ENCODE data around the gene SYNM. TPM values are rescaled to one million over a fixed set of nuclear protein-coding genes. Genes with fewer than 3 reads are reported as not detected.
A peak's percentile ranks its signal among the peaks of the same experiment; 100 is the strongest.
"Not testable (repeated sequence)": the region's sequence is repeated elsewhere in the genome, so short reads cannot be mapped to it uniquely, and the experiment has no call there.

Gene SYNM
- total and polyA plus RNA-seq, 4 donors, result 42.6 to 103 (median 63.8) TPM

GRCh38 chr15:99062226-99062625 lies 42.7 kb upstream of the SYNM start:
- ATAC-seq (ENCODE audit: low FRiP score) (no peak), DNase-seq (no peak)
- H3K27me3 ChIP-seq (ENCODE audit: control insufficient read depth in 1 of 2, insufficient read depth in 2 of 2, low read length in 1 of 2), result no peaks in the 10 kb centered on the region
- 91 to 94% methylated on average over 5 of the region's 5 CpGs for WGBS, 2 donors
- no peak overlapping the region for H3K4me3 ChIP-seq (ENCODE audit: low read length in 2 of 2)
- intact Hi-C loops (cut with DNase I), result loop anchor here in 1 of 2 donors (5.0 kb wide), 1 partner anchor 545 kb away; no protein-coding TSS in a partner anchor
- no peaks in the 10 kb centered on the region for H3K36me3 ChIP-seq (ENCODE audit: control insufficient read depth in 1 of 2, insufficient read depth in 2 of 2, low read length in 1 of 2)
- H3K27ac ChIP-seq (ENCODE audit: low read depth in 1 of 2, low read length in 2 of 2), result no peak overlapping the region
- no peaks in the 10 kb centered on the region for H3K9me3 ChIP-seq (ENCODE audit: control insufficient read depth, low read length)
- H3K4me1 ChIP-seq (ENCODE audit: control insufficient read depth in 1 of 2, insufficient read depth in 2 of 2, low read length in 2 of 2), result no peaks in the 10 kb centered on the region

GRCh38 chr15:99068186-99068585 lies 36.7 kb upstream of the SYNM start:
- H3K27ac ChIP-seq (ENCODE audit: low read depth in 1 of 2, low read length in 2 of 2), result no peak overlapping the region
- intact Hi-C loops (cut with DNase I), result loop anchor here in 1 of 2 donors (5.0 kb wide), 2 partner anchors 131 to 426 kb away; no protein-coding TSS in a partner anchor
- ATAC-seq (ENCODE audit: low FRiP score), result no peak
- no peak for DNase-seq
- WGBS, 2 donors, result 74 to 79% methylated on average over 6 of the region's 6 CpGs
- no peaks in the 10 kb centered on the region for H3K9me3 ChIP-seq (ENCODE audit: control insufficient read depth, low read length)
- H3K36me3 ChIP-seq (ENCODE audit: control insufficient read depth in 1 of 2, insufficient read depth in 2 of 2, low read length in 1 of 2), result no peaks in the 10 kb centered on the region
- no peak overlapping the region for H3K4me3 ChIP-seq (ENCODE audit: low read length in 2 of 2)
- no peaks in the 10 kb centered on the region for H3K4me1 ChIP-seq (ENCODE audit: control insufficient read depth in 1 of 2, insufficient read depth in 2 of 2, low read length in 2 of 2)
- no peaks in the 10 kb centered on the region for H3K27me3 ChIP-seq (ENCODE audit: control insufficient read depth in 1 of 2, insufficient read depth in 2 of 2, low read length in 1 of 2)

- ATAC-seq (ENCODE audit: low FRiP score) (no peak), DNase-seq (peak in 1 of 2 donors; percentile 45)
- H3K9me3 ChIP-seq (ENCODE audit: control insufficient read depth, low read length), result no peaks in the 10 kb centered on the region
- H3K4me3 ChIP-seq (ENCODE audit: low read length in 2 of 2), result no peak overlapping the region
- WGBS, 2 donors, result 75% methylated on average over 5 of the region's 5 CpGs
- no peaks in the 10 kb centered on the region for H3K4me1 ChIP-seq (ENCODE audit: control insufficient read depth in 1 of 2, insufficient read depth in 2 of 2, low read length in 2 of 2)
- H3K27ac ChIP-seq (ENCODE audit: low read depth in 1 of 2, low read length in 2 of 2), result no peak overlapping the region
- H3K27me3 ChIP-seq (ENCODE audit: control insufficient read depth in 1 of 2, insufficient read depth in 2 of 2, low read length in 1 of 2), result no peaks in the 10 kb centered on the region
- intact Hi-C loops (cut with DNase I), result no loop called here
- no peaks in the 10 kb centered on the region for H3K36me3 ChIP-seq (ENCODE audit: control insufficient read depth in 1 of 2, insufficient read depth in 2 of 2, low read length in 1 of 2)
Measured at GRCh38 chr15:99070208-99070607, 34.7 kb upstream of the SYNM start.

GRCh38 chr15:99071091-99071680 lies 33.7 kb upstream of the SYNM start:
- no peaks in the 10 kb centered on the region for H3K36me3 ChIP-seq (ENCODE audit: control insufficient read depth in 1 of 2, insufficient read depth in 2 of 2, low read length in 1 of 2)
- no peaks in the 10 kb centered on the region for H3K4me1 ChIP-seq (ENCODE audit: control insufficient read depth in 1 of 2, insufficient read depth in 2 of 2, low read length in 2 of 2)
- no peak overlapping the region for H3K27ac ChIP-seq (ENCODE audit: low read depth in 1 of 2, low read length in 2 of 2)
- DNase-seq (peak in 1 of 2 donors; percentile 32), ATAC-seq (ENCODE audit: low FRiP score) (peak; percentile 40)
- WGBS, 2 donors, result 88 to 92% methylated on average over 10 of the region's 10 CpGs
- no peaks in the 10 kb centered on the region for H3K9me3 ChIP-seq (ENCODE audit: control insufficient read depth, low read length)
- intact Hi-C loops (cut with DNase I), result no loop called here
- no peak overlapping the region for H3K4me3 ChIP-seq (ENCODE audit: low read length in 2 of 2)
- no peaks in the 10 kb centered on the region for H3K27me3 ChIP-seq (ENCODE audit: control insufficient read depth in 1 of 2, insufficient read depth in 2 of 2, low read length in 1 of 2)

- Histone ChIP-seq H3K9me3 (ENCODE audit: control insufficient read depth, low read length) (no peaks in the 10 kb centered on the region), H3K27me3 (ENCODE audit: control insufficient read depth in 1 of 2, insufficient read depth in 2 of 2, low read length in 1 of 2) (no peaks in the 10 kb centered on the region), H3K4me3 (ENCODE audit: low read length in 2 of 2) (no peak overlapping the region), H3K27ac (ENCODE audit: low read depth in 1 of 2, low read length in 2 of 2) (no peak overlapping the region), H3K4me1 (ENCODE audit: control insufficient read depth in 1 of 2, insufficient read depth in 2 of 2, low read length in 2 of 2) (no peaks in the 10 kb centered on the region), H3K36me3 (ENCODE audit: control insufficient read depth in 1 of 2, insufficient read depth in 2 of 2, low read length in 1 of 2) (no peaks in the 10 kb centered on the region)
- WGBS, 2 donors, result 70 to 71% methylated on average over 4 of the region's 4 CpGs
- no peak for ATAC-seq (ENCODE audit: low FRiP score)
- intact Hi-C loops (cut with DNase I), result no loop called here
- peak in 1 of 2 donors; percentile 21 for DNase-seq
Measured at GRCh38 chr15:99073008-99073717, 31.7 kb upstream of the SYNM start.

- WGBS, 2 donors, result 85 to 92% methylated on average over 5 of the region's 5 CpGs
- DNase-seq, result peak in 1 of 2 donors; percentile 5
- H3K9me3 ChIP-seq (ENCODE audit: control insufficient read depth, low read length), result no peaks in the 10 kb centered on the region
- H3K36me3 ChIP-seq (ENCODE audit: control insufficient read depth in 1 of 2, insufficient read depth in 2 of 2, low read length in 1 of 2), result no peaks in the 10 kb centered on the region
- H3K27me3 ChIP-seq (ENCODE audit: control insufficient read depth in 1 of 2, insufficient read depth in 2 of 2, low read length in 1 of 2), result no peaks in the 10 kb centered on the region
- ATAC-seq (ENCODE audit: low FRiP score), result no peak
- H3K4me3 ChIP-seq (ENCODE audit: low read length in 2 of 2), result no peak overlapping the region
- no peak overlapping the region for H3K27ac ChIP-seq (ENCODE audit: low read depth in 1 of 2, low read length in 2 of 2)
- intact Hi-C loops (cut with DNase I), result no loop called here
- H3K4me1 ChIP-seq (ENCODE audit: control insufficient read depth in 1 of 2, insufficient read depth in 2 of 2, low read length in 2 of 2), result no peaks in the 10 kb centered on the region
Measured at GRCh38 chr15:99074446-99074845, 30.4 kb upstream of the SYNM start.

GRCh38 chr15:99075059-99075652 lies 29.7 kb upstream of the SYNM start:
- not testable (repeated sequence) for H3K27ac ChIP-seq (ENCODE audit: low read depth in 1 of 2, low read length in 2 of 2); ATAC-seq (ENCODE audit: low FRiP score); DNase-seq; H3K4me3 ChIP-seq (ENCODE audit: low read length in 2 of 2); H3K4me1 ChIP-seq (ENCODE audit: control insufficient read depth in 1 of 2, insufficient read depth in 2 of 2, low read length in 2 of 2); H3K9me3 ChIP-seq (ENCODE audit: control insufficient read depth, low read length); H3K36me3 ChIP-seq (ENCODE audit: control insufficient read depth in 1 of 2, insufficient read depth in 2 of 2, low read length in 1 of 2); H3K27me3 ChIP-seq (ENCODE audit: control insufficient read depth in 1 of 2, insufficient read depth in 2 of 2, low read length in 1 of 2)
- intact Hi-C loops (cut with DNase I), result loop anchor here (5.0 kb wide), 2 partner anchors 428 to 633 kb away; partner anchors contain the start of gene IGF1R (in 2 of the 2)

- peak overlapping the region in 1 of 2 donors; percentile 70 for H3K4me3 ChIP-seq (ENCODE audit: low read length in 2 of 2)
- H3K36me3 ChIP-seq (ENCODE audit: control insufficient read depth in 1 of 2, insufficient read depth in 2 of 2, low read length in 1 of 2), result no peaks in the 10 kb centered on the region
- H3K4me1 ChIP-seq (ENCODE audit: control insufficient read depth in 1 of 2, insufficient read depth in 2 of 2, low read length in 2 of 2), result no peaks in the 10 kb centered on the region
- intact Hi-C loops (cut with DNase I), result loop anchor here (1.0 to 5.0 kb wide), 5 partner anchors 429 to 634 kb away; partner anchors contain the start of gene IGF1R (in 2 of the 2)
- DNase-seq, result no peak
- H3K9me3 ChIP-seq (ENCODE audit: control insufficient read depth, low read length), result no peaks in the 10 kb centered on the region
- 59 to 64% methylated on average over 2 of the region's 2 CpGs for WGBS, 2 donors
- no peak overlapping the region for H3K27ac ChIP-seq (ENCODE audit: low read depth in 1 of 2, low read length in 2 of 2)
- no peak for ATAC-seq (ENCODE audit: low FRiP score)
- H3K27me3 ChIP-seq (ENCODE audit: control insufficient read depth in 1 of 2, insufficient read depth in 2 of 2, low read length in 1 of 2), result no peaks in the 10 kb centered on the region
Measured at GRCh38 chr15:99076109-99076508, 28.8 kb upstream of the SYNM start.

All from aorta (tissue), 5 donors.